ENCODE data around the gene TMA7B. TPM values are rescaled to one million over a fixed set of nuclear protein-coding genes. Genes with fewer than 3 reads are reported as not detected.

The TMA7B gene
- total RNA-seq, 2 experiments from 2014 or later = 0.96 to 1.1 TPM

GRCh38 chr22:40009951-40010671 is 49.9 kb downstream of the TMA7B start:
- intact Hi-C loops (cut with DNase I, micrococcal nuclease) = no loop called here
- peaks cover 4% of the 10 kb centered on the region for H3K27me3 Mint-ChIP-seq
- no peaks in the 10 kb centered on the region for H3K36me3 Mint-ChIP-seq (ENCODE audit: low read depth)
- peak; percentile 65 for DNase-seq
- ChIA-PET POLR2A (interaction anchor here (0.5 to 1.6 kb wide), 6 partner anchors 15 to 476 kb away, joined by 3 to 9 read pairs (median 3); partner anchors contain the start of gene FAM83F), CTCF (interaction anchor here (0.7 to 2.0 kb wide), 11 partner anchors 9 to 516 kb away, joined by 3 to 11 read pairs (median 4); no protein-coding TSS in a partner anchor)
- H3K4me3 Mint-ChIP-seq = peak overlapping the region; percentile 63
- peak; percentile 91 for ATAC-seq
- no peaks in the 10 kb centered on the region for H3K9me3 Mint-ChIP-seq (ENCODE audit: low read depth)
- peaks cover 19% of the 10 kb centered on the region for H3K4me1 Mint-ChIP-seq
- H3K27ac Mint-ChIP-seq = peak overlapping the region; percentile 66

DNA sequence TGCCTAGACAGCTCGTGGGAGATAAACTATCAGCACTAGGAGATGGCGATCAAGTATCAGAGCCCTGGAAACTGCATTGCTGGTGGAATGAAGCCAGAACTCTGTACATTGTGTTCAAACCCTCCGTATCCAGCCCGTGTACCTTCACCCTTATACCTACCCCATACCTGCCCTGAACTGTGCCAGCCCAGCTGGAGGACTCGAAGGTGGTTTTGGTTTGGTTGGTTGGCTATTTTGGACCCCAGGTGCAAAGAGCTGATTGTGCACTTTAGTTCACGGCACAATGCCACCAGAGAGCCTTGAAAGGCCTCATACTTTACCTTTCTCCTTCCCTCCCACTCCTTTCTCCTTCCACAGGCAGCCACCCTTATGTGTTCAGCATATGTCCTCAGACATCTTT is 50.5 kb downstream of the TMA7B start:
- intact Hi-C loops (cut with DNase I, micrococcal nuclease) = no loop called here

More for the DNA sequence above, 50.5 kb downstream of the TMA7B start:
- ATAC-seq (no peak), DNase-seq (no peak)
- Mint-ChIP-seq H3K4me3 (no peak overlapping the region), H3K27me3 (peaks cover 4% of the 10 kb centered on the region), H3K4me1 (peaks cover 19% of the 10 kb centered on the region), H3K27ac (no peak overlapping the region), H3K9me3 (ENCODE audit: low read depth) (no peaks in the 10 kb centered on the region), H3K36me3 (ENCODE audit: low read depth) (no peaks in the 10 kb centered on the region)
- POLR2A ChIA-PET = interaction anchor here (0.5 to 1.6 kb wide), 2 partner anchors 16 to 240 kb away, joined by 3 to 9 read pairs; partner anchors contain the start of gene FAM83F
- CTCF ChIA-PET = interaction anchor here (1.0 to 2.0 kb wide), 5 partner anchors 10 to 517 kb away, joined by 3 to 11 read pairs (median 4); no protein-coding TSS in a partner anchor

Other genes with a start within 250 kb of the TMA7B start
- gene ENTHD1, start 66.6 kb upstream of the TMA7B start, total RNA-seq = under 1 TPM; 0.59 to 0.70 TPM
- gene GRAP2, start 59.3 kb upstream of the TMA7B start, total RNA-seq = 10 to 100 TPM; 40.6 to 45.5 TPM
- under 1 TPM; 0.49 to 0.91 TPM for gene FAM83F, start 34.6 kb downstream of the TMA7B start, total RNA-seq
- gene TNRC6B, start 217.5 kb downstream of the TMA7B start, total RNA-seq = 10 to 100 TPM; 37.3 to 40.3 TPM

Measured in activated CD4-positive, alpha-beta T cell treated with anti-CD3 and anti-CD28 coated beads for 36 hours (primary cell).